Measurements from ENCODE around the gene GKN2.

GRCh38 chr2:68926796-68927195, 25.9 kb downstream of the GKN2 start:
- TF ChIP-seq CTCF (IDR thresholded peaks at IDR 0.05): no peak
- no peak for TF ChIP-seq POLR2A (IDR thresholded peaks at IDR 0.05; ENCODE audit: low read length)
- TF ChIP-seq NR3C1 (IDR thresholded peaks at IDR 0.05): no peak
- no peak for TF ChIP-seq USF2 (IDR thresholded peaks at IDR 0.05)
- TF ChIP-seq JUN (IDR thresholded peaks at IDR 0.05): no peak
- TF ChIP-seq CEBPB (IDR thresholded peaks at IDR 0.05): no peak
- no peak for TF ChIP-seq POLR2AphosphoS2 (conservative IDR thresholded peaks at IDR 0.05; ENCODE audit: low read length)
- no peak for TF ChIP-seq MAFK (IDR thresholded peaks at IDR 0.05; ENCODE audit: partially characterized antibody)
- TF ChIP-seq MAZ (IDR thresholded peaks at IDR 0.05; ENCODE audit: borderline replicate concordance, low read depth, low read length): no peak
- TF ChIP-seq RCOR1 (IDR thresholded peaks at IDR 0.05; ENCODE audit: low read depth, low read length): no peak
